Endometrial microvascular endothelial cells (primary cell): ENCODE results near the gene TRIM17. TPM values are rescaled to one million over a fixed set of nuclear protein-coding genes. Genes with fewer than 3 reads are reported as not detected.

Experiments
- in situ Hi-C: cut with HindIII; loops from 2 replicates; pipeline ENCODE4 v1.10.0; 2017; ENCODE audit warnings: low sequenced_read_pairs, low pct_unique_long_range_greater_than_20kb; ENCODE audit errors: inconsistent ontology term
- total RNA-seq: library from RNA; depleted of rRNA; stranded (reverse); fragments of >200 nt; gene quantifications from one replicate; pipeline ENCODE4 v1.2.3, GENCODE V29; 2015; ENCODE audit errors: inconsistent ontology term

The TRIM17 gene
- total RNA-seq, 1 donor from 2014 or later = not detected

DNA sequence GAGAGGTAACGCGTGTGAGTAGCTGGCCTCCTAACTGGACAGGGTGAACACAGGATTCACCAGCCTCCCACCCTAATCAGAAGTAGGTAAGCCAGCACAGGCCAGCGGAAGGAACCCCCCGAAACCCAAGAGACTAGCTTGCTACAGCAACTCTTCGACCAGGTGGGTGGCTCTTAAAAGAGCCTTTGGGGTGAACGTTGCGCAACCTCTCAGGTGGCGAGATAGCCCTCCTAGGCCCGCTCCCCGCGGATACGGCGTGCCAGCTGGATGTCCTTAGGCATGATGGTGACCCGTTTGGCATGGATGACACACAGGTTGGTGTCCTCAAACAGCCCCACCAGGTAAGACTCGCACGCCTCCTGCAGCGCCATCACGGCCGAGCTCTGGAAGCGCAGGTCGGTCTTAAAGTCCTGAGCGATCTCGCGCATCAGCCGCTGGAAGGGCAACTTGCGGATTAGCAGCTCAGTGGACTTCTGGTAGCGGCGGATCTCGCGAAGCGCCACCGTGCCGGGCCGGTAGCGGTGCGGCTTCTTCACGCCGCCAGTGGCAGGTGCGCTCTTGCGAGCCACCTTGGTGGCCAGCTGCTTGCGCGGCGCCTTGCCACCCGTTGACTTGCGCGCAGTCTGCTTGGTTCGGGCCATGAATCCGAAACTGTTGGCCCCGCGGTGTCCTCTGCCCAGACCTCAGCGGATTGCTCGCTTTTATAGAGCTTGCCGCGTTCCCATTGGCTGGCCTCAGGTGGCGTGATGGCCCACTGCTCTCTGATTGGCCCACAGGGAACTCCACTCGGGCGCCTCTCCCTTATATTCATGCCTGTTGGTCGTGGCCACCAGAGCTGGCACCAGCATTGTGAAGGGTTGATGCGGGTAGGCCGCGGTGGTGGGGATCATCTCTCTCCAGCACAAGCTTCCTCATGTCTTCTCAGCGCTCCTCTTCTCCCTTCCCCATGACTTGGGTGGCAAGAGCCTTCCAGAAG is 8.3 kb upstream of the TRIM17 start:
- in situ Hi-C loops = no loop called here

- in situ Hi-C loops = no loop called here
Observed at GRCh38 chr1:228423404-228424053, 6.9 kb upstream of the TRIM17 start.

GRCh38 chr1:228420968-228421826 is 4.5 kb upstream of the TRIM17 start:
- in situ Hi-C loops = no loop called here

DNA sequence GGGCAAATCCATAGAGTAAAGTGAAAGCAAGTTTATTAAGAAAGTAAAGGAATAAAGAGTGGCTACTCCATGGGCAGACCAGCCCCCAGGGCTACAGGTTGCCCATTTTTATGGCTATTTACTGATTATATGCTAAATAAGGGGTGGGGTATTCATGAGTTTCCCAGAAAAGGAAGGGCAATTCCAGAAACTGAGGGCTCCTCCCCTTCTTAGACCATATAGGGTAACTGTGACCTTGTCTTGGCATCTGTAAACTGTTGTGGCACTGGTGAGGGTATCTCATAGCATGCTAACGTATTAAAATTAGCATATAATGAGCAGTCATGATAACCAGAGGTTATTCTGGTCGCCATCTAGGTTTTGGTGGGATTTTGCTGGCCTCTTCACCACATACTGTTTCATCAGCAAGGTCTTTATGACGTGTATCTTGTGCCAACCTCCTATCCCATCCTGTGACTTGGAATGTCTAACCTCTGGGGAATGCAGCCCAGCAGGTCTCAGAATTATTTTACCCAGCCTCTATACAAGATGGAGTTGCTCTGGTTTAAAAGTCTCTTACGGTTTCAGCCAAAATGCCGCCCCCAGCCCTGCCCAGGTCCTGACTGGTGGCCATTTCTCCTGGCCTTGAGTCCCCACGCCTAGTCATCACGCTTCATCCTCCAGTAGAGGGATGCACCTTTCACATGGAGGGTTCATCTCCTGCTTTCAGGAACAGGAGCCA is 982 bp upstream of the TRIM17 start:
- in situ Hi-C loops = no loop called here

DNA sequence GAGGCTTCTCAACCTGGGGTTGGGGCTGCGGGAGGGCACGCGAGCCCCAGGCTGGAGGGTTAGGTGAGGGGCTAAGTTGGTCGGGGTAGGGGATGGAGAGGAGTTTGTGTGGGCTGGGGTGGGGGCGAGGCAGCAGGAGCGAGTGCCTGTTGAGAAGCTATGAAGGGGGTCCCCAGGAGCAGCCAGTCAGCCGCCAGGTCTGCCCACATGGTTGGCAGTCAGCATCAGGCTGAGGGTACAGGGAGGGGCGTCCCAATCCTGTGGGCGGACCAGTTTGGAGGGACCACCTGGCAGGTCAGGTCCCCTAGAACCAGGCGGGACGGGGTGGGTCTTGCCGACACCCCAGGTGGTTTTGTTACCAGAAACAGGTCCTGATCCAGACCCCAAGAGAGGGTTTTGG is 400 bp upstream of the TRIM17 start:
- in situ Hi-C loops = no loop called here

DNA sequence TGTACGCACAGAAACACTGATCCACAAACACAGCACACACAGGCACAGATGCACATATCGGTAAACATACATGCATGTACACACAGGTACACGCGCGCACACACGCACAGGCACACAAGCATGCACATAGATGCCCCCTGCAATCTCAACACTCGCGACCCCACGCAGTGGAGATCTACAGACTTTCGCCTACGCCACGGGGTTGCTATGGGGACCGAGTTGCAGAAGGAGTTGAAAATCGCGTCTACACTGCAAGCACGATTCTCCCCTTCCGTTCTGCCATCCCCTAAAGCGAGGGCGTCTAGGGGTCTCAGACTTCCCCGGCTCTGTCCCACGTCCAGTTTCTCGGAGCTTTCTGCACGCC is 826 bp downstream of the TRIM17 start:
- in situ Hi-C loops = no loop called here

DNA sequence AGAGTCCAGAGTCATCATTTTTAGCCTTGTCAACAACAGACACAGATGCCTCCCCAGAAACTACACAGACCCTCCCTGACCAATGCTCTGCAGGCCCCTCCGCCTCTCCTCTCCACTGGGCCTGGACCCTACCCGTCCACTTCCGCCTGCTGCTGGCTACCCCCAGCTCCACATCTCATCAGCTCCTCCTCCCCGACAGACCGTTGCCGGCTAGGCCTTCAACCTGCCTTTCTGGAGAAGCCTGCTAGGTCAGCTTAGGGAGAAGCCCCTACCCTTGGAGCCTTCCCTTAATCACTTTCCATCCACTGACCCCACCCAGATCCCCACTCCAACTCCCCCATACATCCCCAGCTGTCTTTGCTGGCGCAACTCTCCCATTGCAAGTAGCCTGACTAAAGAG is 1.4 kb downstream of the TRIM17 start:
- in situ Hi-C loops = no loop called here

- in situ Hi-C loops = no loop called here
Observed at GRCh38 chr1:228414511-228415211, 2.0 kb downstream of the TRIM17 start.

- in situ Hi-C loops = no loop called here
Observed at GRCh38 chr1:228413241-228414010, 3.2 kb downstream of the TRIM17 start.

DNA sequence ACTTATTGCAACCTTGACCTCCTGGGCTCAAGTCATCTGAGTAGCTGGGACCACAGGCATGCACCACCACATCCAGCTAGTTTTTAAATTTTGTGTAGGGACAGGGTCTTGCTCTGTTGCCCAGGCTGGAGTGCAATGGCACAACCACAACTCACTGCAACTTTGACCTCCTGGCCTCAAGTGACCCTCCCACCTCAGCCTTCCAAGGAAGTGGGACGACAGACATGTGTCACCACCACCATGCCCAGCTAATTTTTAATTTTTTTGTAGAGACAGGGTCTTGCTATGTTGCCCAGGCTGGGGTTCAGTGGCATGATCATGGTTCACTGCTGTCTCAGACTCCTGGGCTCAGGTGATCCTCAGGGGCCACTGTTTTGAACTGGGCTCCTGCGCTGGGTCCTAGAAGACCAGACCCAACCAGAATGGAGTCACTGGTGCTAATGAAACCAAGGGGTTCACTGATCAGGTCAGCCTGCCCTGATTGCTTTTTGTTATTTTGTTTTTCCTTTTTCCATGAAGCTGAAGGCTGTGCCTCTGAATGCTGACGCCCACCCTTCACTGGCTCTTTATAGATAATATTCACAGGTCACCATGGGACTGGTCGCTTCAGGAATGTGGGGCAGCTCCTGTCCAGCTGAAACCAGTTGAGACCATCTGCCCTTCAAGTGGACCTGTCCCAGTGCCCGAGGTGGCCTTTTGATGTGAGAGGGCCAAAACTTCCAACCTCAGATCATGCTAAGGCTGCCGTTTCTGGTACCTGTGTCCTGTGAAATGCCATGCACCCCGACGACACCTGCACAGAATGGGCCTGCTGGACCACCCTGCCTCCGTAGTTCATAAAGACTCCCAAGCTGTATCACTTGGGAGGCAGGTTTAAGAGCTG is 4.9 kb downstream of the TRIM17 start:
- in situ Hi-C loops = no loop called here

DNA sequence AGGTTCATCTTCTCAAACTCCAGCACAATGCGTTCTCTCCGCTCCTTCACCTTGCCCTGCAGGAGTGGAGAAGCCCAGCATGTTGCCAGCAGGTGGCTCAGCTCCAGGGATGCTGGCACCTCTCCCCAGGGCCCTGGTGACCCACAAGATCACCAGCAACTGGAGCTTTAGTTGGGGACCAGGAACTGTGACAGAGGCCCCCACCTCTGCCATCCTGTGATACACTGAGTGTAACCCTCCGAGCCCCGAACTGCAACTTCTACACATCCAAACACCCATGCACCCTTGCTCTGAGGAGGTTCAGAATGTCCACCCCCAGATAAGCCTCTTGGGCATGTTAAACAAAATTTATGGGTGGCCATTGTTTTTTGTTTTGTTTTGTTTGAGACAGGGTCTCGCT is 5.5 kb downstream of the TRIM17 start:
- in situ Hi-C loops = no loop called here

DNA sequence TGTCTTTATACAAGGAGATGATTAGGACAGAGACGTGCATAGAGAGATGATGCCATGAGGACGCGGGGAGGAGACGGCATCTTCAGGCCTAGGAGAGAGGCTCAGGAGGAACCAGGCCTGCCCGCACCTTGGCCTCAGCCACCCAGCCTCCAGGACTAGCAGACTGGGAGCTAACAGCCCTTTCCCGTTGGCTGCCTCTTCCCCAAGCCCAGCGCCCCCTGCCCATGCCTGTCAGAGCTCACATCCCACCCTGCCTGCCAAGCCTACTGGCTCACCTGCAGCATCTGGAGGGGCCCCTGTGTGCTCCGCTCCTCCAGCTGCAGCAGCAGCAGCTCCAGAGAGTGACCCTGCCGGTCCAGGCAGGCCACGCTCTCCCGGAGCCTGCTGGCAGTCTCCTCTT is 6.0 kb downstream of the TRIM17 start:
- in situ Hi-C loops = no loop called here

- in situ Hi-C loops = no loop called here
Observed at GRCh38 chr1:228410015-228410414, 6.6 kb downstream of the TRIM17 start.

- in situ Hi-C loops = no loop called here
Observed at GRCh38 chr1:228408869-228409805, 7.5 kb downstream of the TRIM17 start.

DNA sequence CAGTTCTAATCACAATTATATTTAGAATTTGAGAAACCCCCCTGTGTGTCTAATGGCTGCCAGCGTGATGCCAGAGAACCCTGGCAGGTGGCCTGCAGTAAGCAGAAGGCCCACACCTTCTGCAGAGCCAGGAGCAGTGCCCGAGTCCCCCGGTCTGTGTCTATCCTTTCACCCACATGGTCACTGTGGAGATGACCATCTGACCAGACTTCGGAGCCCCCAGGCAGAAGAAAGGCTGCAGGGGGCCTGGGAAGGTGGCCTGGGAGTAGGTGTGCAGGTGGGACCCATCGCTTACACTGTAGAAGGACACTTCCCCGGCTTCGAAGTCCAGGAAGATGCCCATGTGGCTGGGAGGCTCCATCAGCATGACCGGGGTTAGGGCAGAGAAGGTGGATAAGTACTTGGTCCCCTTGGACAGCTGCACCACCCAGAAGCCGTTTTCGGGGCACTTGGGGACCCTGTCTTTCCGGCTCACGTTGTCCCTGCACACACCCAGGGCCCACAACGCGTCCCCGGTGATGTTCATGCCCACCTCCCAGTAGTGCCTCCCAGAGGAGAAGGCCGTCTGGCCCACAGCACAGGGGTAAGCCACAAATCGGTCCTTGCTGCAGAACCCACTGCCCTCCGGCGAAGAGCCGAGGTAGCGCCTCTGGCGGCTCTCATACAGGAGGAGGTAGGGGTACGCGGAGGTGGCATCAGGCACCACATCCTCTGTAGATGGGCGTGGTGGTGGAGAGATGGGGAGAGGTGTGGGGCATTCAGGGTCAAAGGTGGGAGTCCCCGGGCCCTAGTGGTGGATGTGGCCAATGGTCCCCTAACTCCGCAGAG is 8.4 kb downstream of the TRIM17 start:
- in situ Hi-C loops = no loop called here
